ENCODE measurements around the gene MTHFD1L. TPM values are rescaled to one million over a fixed set of nuclear protein-coding genes. Genes with fewer than 3 reads are reported as not detected.
"Not testable (repeated sequence)": the region's sequence is repeated elsewhere in the genome, so short reads cannot be mapped to it uniquely, and the experiment has no call there.

The MTHFD1L gene
- total RNA-seq: 30.3 and 45.6 TPM in 2 replicates

DNA sequence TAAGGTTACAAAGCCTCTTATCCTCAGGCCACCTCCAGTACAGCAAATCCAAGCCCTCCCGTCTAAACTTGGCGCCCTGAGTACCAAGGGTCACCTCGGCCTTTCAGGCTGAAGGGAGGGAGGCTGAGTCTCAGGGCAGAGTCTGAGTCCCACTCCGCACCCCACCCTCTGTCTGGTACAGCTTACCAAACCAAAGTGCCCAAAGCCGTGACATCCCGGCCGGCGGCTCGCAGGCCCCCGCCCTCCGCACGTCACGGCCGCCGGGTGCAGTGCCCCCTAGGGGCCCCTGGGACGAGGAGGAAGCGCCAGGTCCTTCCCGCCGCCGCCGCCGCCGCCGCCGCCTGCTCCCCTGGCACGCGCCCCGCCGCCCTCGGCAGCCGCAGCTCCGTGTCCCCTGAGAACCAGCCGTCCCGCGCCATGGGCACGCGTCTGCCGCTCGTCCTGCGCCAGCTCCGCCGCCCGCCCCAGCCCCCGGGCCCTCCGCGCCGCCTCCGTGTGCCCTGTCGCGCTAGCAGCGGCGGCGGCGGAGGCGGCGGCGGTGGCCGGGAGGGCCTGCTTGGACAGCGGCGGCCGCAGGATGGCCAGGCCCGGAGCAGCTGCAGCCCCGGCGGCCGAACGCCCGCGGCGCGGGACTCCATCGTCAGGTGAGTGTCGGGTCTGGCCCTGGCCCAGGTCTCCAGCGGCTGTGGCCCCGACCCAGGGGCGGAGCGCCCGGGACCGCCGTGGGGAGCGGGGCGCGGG lies at the start of gene MTHFD1L:
TSS of gene MTHFD1L (plus strand) at position 297 of the 741 bp plus-strand sequence. CDS start at position 418, 121 bp downstream.
- DNase-seq (ENCODE audit: low read depth in 2 of 2): peak; percentile 89

DNA sequence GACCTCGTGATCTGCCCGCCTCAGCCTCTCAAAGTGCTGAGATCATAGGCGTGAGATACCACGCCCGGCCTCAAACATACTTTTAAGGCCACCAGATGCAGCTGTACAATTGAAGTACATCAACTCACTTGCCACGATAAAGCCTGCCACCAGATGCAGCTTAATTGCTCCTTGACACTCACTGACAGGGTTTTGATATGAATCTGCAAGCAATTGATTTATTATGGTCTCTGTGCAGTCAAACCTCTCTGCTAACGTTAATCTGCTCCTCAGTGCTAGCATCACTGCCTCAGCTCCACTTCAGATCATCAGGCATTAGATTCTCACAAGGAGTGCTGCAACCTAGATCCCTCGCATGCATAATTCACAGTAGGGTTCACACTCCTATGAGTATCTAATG lies 48.9 kb upstream of the MTHFD1L start:
- DNase-seq (ENCODE audit: low read depth in 2 of 2): not testable (repeated sequence)

DNA sequence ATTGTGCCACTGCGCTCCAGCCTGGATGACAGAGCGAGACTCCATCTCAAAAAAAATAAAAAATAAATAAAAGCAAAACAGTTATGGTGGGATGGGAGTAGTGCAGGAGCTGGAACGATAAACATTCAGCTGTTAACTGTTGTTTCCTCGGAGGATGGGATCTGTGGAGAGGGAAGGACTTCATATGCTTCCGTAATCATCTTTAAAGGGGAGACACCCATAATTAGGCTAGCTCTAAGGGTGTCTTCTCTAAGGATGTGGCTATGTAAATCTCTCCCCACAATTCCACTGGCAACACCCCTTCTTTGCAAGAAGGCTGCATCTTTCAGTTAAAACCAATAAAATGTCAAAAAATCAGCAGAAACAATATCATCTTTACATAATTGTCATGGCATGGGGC lies 42.6 kb upstream of the MTHFD1L start:
- no peak for DNase-seq (ENCODE audit: low read depth in 2 of 2)

DNA sequence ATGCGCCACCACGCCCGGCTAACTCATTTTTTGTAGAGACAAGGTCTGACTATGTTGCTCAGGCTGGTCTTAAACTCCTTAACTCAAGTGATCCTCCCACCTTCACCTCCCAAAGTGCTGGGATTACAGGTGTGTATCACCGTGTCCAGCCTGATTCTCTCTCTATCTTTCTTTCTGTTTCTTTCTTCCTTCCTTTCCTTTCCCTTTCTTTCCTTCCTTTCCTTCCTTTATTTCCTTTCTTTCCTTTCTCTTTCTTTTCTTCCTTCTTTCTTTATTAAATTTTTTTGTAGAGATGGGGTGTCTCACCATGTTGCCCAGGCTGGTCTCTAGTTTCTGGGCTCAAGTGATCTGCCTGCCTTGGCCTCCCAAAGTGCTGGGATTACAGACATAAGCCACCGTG lies 38.7 kb upstream of the MTHFD1L start:
- no peak for DNase-seq (ENCODE audit: low read depth in 2 of 2)

DNA sequence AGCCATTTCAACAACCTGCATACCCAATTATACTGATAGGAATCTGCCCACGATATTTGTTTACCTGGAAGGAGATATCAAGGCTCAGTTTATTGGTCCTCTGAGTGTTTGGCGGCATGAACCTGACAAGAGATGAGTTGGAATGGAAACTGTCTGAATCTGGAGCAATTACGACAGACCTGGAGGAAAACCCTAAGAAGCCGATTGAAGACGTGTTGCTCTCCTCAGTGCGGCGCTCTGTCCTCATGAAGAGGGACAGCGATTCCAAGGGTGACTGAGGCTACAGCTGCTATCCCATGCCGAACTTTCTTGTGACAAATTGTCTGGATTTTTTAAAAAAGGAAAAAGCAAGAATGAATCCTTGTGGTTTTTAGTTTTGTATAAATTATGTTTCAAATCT lies 37.4 kb upstream of the MTHFD1L start:
- not testable (repeated sequence) for DNase-seq (ENCODE audit: low read depth in 2 of 2)

DNA sequence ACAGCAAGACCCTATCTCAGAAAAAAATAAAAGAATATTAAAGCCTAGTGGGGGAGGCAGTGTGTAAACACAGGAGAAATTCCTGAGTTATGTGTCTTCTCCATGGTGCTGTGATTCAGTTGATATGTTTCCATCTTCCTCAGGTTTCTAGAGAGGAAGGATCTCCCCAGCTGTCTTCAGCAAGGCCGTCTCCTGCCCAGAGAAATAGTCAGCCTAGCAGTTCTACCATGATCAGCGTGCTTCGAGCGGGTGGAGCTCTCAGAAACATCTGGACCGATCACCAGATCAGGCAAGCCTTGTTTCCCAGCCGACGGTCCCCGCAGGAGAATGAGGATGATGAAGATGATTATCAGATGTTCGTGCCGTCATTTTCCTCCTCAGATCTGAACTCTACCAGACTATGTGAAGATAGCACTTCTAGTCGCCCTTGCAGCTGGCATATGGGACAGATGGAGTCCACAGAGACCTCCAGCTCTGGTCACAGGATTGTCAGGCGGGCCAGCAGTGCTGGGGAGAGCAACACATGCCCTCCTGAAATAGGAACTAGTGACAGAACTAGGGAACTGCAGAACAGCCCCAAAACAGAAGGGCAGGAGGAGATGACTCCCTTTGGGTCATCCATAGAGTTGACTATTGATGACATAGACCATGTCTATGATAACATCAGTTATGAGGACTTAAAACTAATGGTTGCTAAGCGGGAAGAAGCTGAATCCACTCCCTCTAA lies 34.9 kb upstream of the MTHFD1L start:
- DNase-seq (ENCODE audit: low read depth in 2 of 2): no peak

DNA sequence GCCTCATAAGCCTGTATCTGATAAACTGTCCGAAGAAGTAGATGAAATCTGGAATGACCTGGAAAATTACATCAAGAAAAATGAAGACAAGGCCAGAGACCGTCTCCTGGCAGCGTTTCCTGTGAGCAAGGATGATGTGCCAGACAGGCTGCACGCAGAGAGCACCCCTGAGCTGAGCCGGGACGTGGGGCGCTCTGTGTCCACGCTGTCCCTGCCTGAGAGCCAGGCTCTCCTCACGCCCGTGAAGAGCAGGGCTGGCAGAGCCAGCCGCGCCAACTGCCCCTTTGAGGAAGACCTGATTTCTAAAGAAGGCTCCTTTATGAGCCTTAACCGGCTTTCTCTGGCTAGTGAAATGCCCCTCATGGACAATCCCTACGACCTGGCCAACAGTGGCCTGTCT lies 33.9 kb upstream of the MTHFD1L start:
- DNase-seq (ENCODE audit: low read depth in 2 of 2): no peak

DNA sequence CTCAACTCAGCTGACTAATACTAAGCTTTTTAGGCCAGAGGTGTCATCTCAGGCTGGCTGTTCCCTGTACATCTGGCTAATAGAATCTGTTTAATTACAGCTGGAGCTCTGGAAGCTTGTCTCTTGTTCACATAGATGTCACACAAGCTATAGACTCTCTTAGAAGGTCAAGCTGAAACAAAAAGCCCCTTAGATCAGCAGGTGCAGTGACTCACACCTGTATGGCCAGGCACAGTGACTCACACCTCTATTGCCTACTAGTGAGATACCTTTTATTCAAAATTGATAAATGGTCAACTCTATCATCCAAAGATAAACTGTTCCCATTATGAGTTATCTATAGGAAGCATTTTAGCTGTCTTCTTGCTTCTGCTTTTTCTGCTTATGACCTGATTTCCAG lies 29.9 kb upstream of the MTHFD1L start:
- no peak for DNase-seq (ENCODE audit: low read depth in 2 of 2)

DNA sequence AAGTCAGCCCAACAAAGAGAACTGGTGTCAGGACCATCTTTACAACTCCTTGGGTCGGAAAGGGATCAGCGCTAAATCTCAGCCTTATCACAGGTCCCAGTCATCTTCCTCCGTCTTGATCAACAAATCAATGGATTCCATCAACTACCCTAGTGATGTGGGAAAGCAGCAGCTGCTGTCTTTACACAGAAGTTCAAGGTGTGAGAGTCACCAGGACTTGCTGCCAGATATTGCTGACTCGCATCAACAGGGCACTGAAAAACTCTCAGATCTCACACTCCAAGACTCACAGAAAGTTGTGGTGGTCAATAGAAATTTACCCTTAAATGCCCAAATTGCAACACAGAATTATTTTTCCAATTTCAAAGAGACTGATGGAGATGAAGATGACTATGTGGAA lies 25.3 kb upstream of the MTHFD1L start:
- DNase-seq (ENCODE audit: low read depth in 2 of 2): no peak

DNA sequence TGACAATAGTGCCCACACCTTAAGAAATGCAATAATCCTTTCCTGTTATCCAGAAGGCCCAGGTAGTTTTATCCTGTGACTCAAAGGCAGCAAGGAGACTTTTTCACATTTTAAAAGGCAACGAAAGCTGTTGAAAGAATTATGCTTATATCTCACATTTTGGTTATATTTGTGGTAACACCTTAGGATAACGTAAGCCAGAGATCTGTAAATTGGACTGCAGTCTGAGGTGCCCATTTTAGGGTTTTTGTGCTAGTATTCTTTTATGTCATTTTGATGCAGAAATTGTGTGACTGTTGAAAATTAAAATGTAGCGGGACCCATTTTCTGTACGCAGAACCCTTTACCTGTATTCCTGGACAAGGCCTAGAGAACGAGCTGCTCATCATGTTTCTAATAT lies 24.3 kb upstream of the MTHFD1L start:
- no peak for DNase-seq (ENCODE audit: low read depth in 2 of 2)

DNA sequence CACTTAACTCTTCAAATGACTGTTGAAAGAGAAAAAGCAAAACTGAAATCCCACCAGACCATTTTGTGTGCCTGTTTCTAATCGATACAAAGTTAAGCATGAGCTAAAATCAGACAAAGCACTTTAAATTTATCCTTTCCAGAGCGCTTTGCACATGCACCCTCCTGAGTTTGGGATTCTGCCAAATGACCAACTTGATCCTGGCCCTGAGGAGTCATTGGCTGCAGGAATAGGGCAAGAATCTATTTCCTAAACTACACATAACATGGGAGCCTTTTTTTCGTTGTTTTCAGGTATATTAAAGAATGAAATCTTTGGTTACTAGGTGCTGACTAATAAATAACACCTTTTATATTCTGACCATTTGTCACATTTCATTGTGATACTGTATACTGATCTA lies 23.8 kb upstream of the MTHFD1L start:
- DNase-seq (ENCODE audit: low read depth in 2 of 2): no peak

DNA sequence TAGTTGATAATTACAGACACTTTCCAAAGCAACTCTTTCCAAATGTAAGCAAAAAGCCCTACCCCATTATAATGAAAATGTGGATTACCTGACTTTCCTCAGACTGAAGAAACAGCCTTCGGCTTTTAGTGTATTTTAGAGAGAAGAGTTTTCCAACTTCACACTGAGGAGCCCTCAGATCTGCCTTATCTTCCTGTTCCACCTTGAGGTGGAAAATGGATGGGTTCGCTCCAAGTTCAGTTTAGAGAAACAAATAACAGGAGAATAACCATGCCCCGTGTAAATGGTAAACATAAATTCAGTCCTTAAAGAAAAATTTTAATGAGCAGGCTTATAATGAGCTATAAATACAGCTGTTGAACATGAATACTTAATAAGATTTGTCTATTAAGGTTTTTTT lies 21.1 kb upstream of the MTHFD1L start:
- DNase-seq (ENCODE audit: low read depth in 2 of 2): no peak

DNA sequence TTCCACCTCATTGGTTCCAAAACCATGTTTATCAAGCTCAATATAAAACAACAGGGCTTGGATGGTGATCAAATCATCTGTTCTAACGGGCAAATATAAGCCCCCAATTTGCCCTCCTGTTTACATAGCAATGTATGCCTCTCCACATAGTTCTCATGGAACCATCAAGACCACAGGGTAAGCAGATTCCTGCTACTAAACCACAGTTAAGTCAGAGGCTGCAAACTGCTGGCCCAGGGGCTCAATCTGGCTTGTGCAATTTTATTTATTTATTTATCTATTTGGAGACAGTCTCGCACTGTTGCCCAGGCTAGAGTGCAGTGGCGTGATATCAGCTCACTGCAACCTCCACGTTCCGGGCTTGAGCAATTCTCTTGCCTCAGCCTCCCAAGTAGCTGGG lies 18.9 kb upstream of the MTHFD1L start:
- no peak for DNase-seq (ENCODE audit: low read depth in 2 of 2)

DNA sequence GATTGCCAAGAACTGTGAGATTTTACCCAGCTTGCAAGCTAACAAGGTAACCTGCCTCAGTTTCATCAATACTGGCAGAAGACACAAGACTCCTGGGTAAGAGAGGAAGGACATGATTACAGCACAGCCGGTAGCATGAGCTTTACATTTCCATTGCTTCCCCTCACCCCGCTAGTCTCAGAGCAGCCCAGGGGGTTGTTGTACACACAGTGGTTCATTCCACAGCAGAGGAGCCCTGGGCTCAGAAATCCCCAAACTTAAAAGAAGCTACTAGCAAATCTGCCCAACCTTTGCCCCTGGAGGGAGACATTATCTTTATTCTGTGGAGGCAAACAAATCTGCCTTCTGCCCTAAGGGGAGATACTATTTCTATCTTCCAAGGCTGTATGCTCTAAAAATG lies 17.1 kb upstream of the MTHFD1L start:
- DNase-seq (ENCODE audit: low read depth in 2 of 2): no peak

DNA sequence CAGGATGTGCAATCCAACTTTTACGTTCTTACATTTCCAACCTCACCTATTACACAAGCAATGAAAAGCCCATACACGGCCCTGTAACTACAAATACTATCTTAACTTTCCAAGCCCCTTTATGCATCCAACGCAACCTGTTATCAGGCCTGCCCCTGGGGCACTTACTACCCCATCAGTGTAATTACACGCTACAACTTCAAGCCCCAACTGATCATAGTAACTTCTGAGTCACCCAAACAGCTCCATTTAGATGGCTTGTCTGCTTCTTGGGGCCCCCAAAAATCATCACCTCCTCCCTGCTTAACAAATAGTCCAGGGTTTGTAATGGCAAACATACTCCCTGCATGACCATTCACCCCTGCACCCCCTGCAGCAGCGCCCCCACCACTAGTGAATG lies 11.1 kb upstream of the MTHFD1L start:
- not testable (repeated sequence) for DNase-seq (ENCODE audit: low read depth in 2 of 2)

DNA sequence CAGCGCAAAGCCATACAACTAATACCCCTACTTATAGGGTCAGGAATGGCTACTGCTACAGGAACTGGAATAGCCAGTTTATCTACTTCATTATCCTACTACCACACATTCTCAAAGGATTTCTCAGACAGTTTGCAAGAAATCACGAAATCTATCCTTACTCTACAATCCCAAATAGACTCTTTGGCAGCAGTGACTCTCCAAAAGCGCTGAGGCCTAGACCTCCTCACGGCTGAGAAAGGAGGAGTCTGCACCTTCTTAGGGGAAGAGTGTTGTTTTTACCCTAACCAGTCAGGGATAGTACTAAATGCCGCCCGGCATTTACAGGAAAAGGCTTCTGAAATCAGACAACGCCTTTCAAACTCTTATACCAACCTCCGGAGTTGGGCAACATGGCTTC lies 10.3 kb upstream of the MTHFD1L start:
- DNase-seq (ENCODE audit: low read depth in 2 of 2): not testable (repeated sequence)

DNA sequence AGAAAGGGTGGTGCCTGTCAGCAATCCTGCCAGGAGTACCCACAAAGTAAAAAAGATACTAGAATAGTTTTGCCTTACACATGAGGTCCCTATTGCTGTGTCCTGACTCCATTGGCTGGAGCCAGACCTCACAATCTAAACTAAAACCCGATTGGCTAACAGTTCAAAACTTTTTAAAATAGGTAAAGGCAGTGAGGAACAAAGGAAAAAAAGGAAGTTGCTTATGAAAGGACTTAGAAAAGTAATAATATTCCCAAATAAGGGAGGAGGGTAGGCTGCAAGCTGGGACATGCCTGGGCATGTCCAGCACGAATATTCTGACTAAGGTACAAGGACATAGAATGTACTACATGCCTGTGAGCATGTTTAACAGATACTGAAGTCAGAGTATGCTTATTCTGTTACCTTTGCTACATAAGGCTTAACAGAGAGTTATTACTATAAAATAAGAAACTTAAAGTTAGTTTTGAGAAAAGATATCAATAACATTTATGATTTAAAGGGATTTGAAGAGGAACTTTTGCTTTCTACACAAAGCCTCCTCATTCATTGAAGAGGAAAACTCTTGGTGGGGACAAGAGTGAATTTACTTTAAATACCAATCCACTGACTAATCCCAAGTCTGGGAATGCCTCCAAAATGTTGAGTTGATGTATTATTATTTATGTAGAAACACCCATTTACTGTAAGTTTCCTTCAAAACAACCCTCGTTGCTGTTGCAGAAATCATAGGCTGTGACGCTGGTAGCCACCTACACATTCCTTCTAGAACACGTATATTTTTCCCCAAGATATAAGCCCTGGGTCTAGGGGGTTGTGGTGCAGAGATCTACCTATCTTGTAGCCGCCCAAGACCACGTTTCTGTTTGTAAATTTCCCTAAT lies 8.2 kb upstream of the MTHFD1L start:
- DNase-seq (ENCODE audit: low read depth in 2 of 2): peak; percentile 88 to 98

DNA sequence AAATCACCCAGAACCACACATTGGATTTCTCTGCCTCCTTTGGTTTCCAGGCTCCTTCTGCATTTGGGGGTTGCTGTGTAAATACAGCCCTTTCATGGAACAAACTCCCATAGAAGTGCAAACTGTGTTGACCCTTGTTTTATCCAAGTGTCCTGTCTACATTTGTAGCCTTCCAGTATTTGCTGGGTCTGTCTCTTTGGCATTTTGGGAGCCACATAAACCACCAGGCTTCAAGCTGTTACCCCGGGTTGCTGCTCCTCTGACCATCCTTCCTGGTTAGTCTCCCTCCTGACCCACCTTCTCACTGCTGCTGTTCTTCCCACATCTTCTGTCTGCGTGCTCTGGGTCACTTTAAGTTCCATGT lies 7.6 kb upstream of the MTHFD1L start:
- DNase-seq (ENCODE audit: low read depth in 2 of 2): no peak

DNA sequence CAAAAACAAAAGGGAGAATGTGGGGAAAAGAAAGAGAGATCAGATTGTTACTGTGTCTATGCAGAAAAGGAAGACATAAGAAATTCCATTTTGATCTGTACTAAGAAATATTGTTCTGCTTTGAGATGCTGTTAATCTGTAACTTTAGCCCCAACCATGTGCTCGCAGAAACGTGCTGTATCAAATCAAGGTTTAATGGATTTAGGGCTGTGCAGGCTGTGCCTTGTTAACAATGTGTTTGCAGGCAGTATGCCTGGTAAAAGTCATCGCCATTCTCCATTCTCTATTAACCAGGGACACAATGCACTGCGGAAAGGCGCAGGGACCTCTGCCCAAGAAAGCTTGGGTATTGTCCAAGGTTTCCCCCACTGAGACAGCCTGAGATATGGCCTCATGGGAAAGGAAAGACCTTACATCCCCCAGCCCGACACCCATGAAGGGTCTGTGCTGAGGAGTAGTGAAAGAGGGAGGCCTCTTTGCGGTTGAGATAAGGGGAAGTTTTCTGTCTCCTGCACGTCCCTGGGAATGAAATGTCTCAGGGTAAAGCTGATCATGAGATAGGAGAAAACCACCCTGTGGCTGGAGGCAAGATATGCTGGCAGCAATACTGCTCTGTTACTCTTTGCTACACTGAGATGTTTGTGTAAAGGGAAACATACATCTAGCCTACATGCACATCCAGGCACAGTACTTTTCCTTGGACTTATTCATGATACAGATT lies 3.9 kb upstream of the MTHFD1L start:
- not testable (repeated sequence) for DNase-seq (ENCODE audit: low read depth in 2 of 2)

DNA sequence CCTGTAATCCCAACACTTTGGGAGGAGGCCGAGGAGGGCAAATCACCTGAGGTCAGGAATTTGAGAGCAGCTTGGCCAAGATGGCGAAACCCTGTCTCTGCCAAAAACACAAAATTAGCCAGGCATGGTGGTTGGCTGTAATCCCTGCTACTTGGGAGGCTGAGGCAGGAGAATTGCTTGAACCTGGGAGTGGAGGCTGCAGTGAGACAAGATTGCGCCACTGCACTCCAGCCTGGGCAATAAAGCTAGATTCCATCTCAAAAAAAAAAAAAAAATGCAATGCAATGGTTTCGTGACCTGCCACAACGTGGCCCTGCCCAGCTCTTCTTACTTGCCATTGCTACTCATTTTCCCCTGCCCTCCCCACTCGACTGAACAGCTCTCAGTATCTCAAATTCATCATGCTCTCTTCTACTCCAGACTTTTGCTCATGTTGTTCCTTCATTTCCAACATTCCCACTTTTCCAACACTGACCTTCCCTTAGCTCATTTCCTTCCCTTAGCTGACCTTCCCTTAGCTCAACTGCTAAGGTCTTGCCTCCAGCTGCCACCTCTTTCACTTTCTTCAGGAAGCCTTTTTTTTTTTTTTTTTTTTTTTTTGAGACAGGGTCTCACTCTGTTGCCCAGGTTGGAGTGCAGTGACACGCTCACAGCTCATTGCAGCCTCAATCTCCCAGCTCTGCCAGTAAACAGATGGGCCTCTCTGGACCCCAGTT lies 2.1 kb upstream of the MTHFD1L start:
- DNase-seq (ENCODE audit: low read depth in 2 of 2): peak in 1 of 2 donors; percentile 55

DNA sequence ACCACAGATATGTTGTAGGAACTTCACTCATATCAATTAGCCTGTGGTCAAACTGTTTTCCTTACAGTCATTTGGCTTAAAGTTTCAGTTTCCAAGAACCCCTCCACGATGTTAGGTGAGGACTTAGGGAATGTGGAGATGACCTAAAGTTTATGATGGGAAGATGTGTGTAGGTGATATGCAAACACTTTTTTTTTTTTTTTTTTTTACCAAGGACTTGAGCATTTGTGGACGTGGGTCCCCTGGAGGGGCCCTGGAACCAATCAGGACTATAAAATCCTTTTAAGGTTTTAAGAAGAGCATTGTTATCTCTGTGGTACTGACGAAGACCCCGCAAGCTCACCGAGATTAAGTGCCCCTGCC lies 478 bp upstream of the MTHFD1L start:
- DNase-seq (ENCODE audit: low read depth in 2 of 2): no peak

Data from lung microvascular endothelial cell (primary cell).